Fibroblast of lung (primary cell): Measurements from ENCODE around the gene CERKL. TPM values are rescaled to one million over a fixed set of nuclear protein-coding genes. Genes with fewer than 3 reads are reported as not detected.

Experiments
- DNase-seq, 2 donors: peaks; one replicate each; pipeline versions ENCODE4 v3.0.0 to v3.0.0-alpha.2; 2010; ENCODE audit warnings: low read depth in 2 of 2
- H2AFZ ChIP-seq: 2 replicates; pipeline ENCODE4 v1.5.1; 2012; ENCODE audit warnings: low read length, control low read depth, inconsistent platforms
- H3K27ac ChIP-seq: 2 replicates; pipeline ENCODE4 v1.5.1; 2011; ENCODE audit warnings: low read length, control low read depth; ENCODE audit not compliant: insufficient read depth
- H3K27me3 ChIP-seq: 2 replicates; pipeline ENCODE4 v1.5.1; 2011; ENCODE audit warnings: mild to moderate bottlenecking, low read length; ENCODE audit not compliant: control insufficient read depth, insufficient read depth
- H3K36me3 ChIP-seq: 2 replicates; pipeline ENCODE4 v1.5.1; 2011; ENCODE audit warnings: low read length; ENCODE audit not compliant: control insufficient read depth, insufficient read depth
- H3K4me1 ChIP-seq: 2 replicates; pipeline ENCODE4 v1.5.1; 2011; ENCODE audit warnings: low read length; ENCODE audit not compliant: control insufficient read depth, insufficient read depth; ENCODE audit errors: extremely low read depth
- H3K4me2 ChIP-seq: 2 replicates; pipeline ENCODE4 v1.5.1; 2011; ENCODE audit warnings: low read length, control low read depth; ENCODE audit not compliant: insufficient read depth; ENCODE audit errors: extremely low read depth
- H3K4me3 ChIP-seq, 4 experiments: fragments of 200-600 bp in 1 of 4; sonication (generic) in 1 of 4; replicated peaks in 1 of 4; 2 replicates each; pipeline ENCODE4 v1.5.1; 2011 to 2016; ENCODE audit warnings: low read length in 4 of 4, low read depth in 3 of 4, mild to moderate bottlenecking in 3 of 4, control low read depth in 2 of 4, inconsistent platforms in 1 of 4, mixed read lengths in 1 of 4; ENCODE audit not compliant: insufficient read depth in 1 of 4; ENCODE audit errors: control extremely low read depth in 1 of 4
- H3K79me2 ChIP-seq: 2 replicates; pipeline ENCODE4 v1.5.1; 2012; ENCODE audit warnings: mild to moderate bottlenecking, low read length, inconsistent platforms; ENCODE audit not compliant: control insufficient read depth, insufficient read depth
- H3K9ac ChIP-seq: 2 replicates; pipeline ENCODE4 v1.5.1; 2011; ENCODE audit warnings: mild to moderate bottlenecking, low read length, control low read depth; ENCODE audit not compliant: insufficient read depth
- H3K9me3 ChIP-seq: 2 replicates; pipeline ENCODE4 v1.5.1; 2012; ENCODE audit warnings: low read depth, low read length; ENCODE audit not compliant: control insufficient read depth, insufficient read depth
- H4K20me1 ChIP-seq: 2 replicates; pipeline ENCODE4 v1.5.1; 2011; ENCODE audit warnings: low read length; ENCODE audit not compliant: control insufficient read depth, insufficient read depth; ENCODE audit errors: extremely low read depth
- EZH2 ChIP-seq: IDR thresholded peaks from 2 replicates; pipeline ENCODE4 v1.5.1; 2012; ENCODE audit warnings: low read length, control low read depth, mild to moderate bottlenecking; ENCODE audit errors: missing control alignments
- polyA plus RNA-seq, 2 donors: library from polyadenylated mRNA; depleted of rRNA in 1 of 2; stranded (reverse) in 1 of 2; unstranded in 1 of 2; fragments of >200 nt; gene quantifications; 2 replicates each; pipeline ENCODE4 v1.2.1, GENCODE V29; 2011 to 2012; ENCODE audit warnings: missing spikeins in 1 of 2
- total RNA-seq: library from RNA; depleted of rRNA; stranded (reverse); fragments of >200 nt; gene quantifications from 2 replicates; pipeline ENCODE4 v1.2.1, GENCODE V29; 2014
- TF ChIP-seq, protein P1 (sequence below), 2 donors: IDR thresholded peaks in 1 of 2; conservative IDR thresholded peaks in 1 of 2; 1 replicate in 1 of 2; 2 replicates in 1 of 2; pipeline ENCODE4 v1.5.1; 2011 to 2012; ENCODE audit warnings: low read length in 2 of 2, control low read depth in 1 of 2, inconsistent platforms in 1 of 2, low read depth in 1 of 2, mild to moderate bottlenecking in 1 of 2

The CERKL gene
- total and polyA plus RNA-seq, 2 donors (not counting 1 experiment from before 2014, with no cell fraction given), result 0.17 TPM; not detected in 1

DNA sequence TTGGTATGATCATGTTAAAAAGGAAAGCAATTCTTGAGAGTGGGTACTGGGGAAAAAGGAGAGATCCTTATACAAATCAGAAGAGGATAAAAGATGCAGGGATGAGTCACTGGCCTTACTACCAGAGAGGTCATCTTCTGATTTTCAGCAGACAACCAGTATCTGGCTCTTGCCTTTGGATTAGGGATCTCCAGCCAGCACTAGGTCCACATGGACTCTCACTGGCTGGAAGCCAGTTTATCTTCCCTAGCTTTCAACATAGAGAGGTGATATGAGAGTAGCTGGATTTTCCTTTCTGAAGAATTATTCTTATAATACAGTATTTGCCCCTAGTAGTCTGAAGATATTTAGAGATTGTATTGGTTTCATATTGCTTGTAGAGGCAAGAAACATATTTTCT, 30.2 kb downstream of the CERKL start:
- H3K9ac ChIP-seq, result no peak overlapping the region
- TF ChIP-seq, protein P1, sequence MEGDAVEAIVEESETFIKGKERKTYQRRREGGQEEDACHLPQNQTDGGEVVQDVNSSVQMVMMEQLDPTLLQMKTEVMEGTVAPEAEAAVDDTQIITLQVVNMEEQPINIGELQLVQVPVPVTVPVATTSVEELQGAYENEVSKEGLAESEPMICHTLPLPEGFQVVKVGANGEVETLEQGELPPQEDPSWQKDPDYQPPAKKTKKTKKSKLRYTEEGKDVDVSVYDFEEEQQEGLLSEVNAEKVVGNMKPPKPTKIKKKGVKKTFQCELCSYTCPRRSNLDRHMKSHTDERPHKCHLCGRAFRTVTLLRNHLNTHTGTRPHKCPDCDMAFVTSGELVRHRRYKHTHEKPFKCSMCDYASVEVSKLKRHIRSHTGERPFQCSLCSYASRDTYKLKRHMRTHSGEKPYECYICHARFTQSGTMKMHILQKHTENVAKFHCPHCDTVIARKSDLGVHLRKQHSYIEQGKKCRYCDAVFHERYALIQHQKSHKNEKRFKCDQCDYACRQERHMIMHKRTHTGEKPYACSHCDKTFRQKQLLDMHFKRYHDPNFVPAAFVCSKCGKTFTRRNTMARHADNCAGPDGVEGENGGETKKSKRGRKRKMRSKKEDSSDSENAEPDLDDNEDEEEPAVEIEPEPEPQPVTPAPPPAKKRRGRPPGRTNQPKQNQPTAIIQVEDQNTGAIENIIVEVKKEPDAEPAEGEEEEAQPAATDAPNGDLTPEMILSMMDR (conservative IDR thresholded peaks at IDR 0.05 in 1 of 2, IDR thresholded peaks at IDR 0.05 in 1 of 2; ENCODE audit: low read depth in 1 of 2, low read length in 2 of 2), result no peak
- no peak for TF ChIP-seq EZH2

DNA sequence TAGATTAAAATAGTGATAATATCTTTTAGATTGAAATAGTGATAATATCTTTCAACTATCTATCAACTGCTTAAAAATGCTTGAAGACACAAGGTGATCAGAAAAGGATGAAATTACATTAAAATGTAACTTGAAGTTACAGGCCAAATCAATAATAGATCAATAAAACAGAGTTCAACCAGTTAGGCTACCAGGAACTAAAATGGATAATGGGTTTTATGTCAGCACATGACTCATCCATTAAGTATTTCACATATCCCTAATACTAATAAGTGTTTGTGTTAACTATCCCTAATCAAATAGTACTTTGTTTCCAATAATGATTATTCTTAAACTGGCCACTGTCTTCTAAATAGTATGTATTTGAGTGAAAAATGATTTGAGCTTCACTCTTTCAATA, 33.7 kb downstream of the CERKL start:
- Histone ChIP-seq H3K79me2 (no peaks in the 10 kb centered on the region), H3K4me3 (no peak overlapping the region), H3K4me1 (no peaks in the 10 kb centered on the region), H3K9me3 (no peaks in the 10 kb centered on the region), H4K20me1 (peaks cover 1% of the 10 kb centered on the region), H3K9ac (no peak overlapping the region), H3K36me3 (no peaks in the 10 kb centered on the region), H3K4me2 (no peak overlapping the region), H2AFZ (no peak overlapping the region), H3K27me3 (peaks cover 4% of the 10 kb centered on the region), H3K27ac (no peak overlapping the region)
- DNase-seq, result no peak
- no peak for TF ChIP-seq EZH2
- TF ChIP-seq, protein P1 (conservative IDR thresholded peaks at IDR 0.05 in 1 of 2, IDR thresholded peaks at IDR 0.05 in 1 of 2; ENCODE audit: low read depth in 1 of 2, low read length in 2 of 2), result no peak

More for the DNA sequence above, 30.2 kb downstream of the CERKL start:
- Histone ChIP-seq H4K20me1 (peaks cover 1% of the 10 kb centered on the region), H3K36me3 (no peaks in the 10 kb centered on the region), H3K27ac (no peak overlapping the region), H3K4me3 (no peak overlapping the region), H3K79me2 (no peaks in the 10 kb centered on the region), H3K9me3 (no peaks in the 10 kb centered on the region), H3K4me2 (no peak overlapping the region), H3K4me1 (no peaks in the 10 kb centered on the region), H3K27me3 (peaks cover 4% of the 10 kb centered on the region), H2AFZ (no peak overlapping the region)
- DNase-seq, result no peak

DNA sequence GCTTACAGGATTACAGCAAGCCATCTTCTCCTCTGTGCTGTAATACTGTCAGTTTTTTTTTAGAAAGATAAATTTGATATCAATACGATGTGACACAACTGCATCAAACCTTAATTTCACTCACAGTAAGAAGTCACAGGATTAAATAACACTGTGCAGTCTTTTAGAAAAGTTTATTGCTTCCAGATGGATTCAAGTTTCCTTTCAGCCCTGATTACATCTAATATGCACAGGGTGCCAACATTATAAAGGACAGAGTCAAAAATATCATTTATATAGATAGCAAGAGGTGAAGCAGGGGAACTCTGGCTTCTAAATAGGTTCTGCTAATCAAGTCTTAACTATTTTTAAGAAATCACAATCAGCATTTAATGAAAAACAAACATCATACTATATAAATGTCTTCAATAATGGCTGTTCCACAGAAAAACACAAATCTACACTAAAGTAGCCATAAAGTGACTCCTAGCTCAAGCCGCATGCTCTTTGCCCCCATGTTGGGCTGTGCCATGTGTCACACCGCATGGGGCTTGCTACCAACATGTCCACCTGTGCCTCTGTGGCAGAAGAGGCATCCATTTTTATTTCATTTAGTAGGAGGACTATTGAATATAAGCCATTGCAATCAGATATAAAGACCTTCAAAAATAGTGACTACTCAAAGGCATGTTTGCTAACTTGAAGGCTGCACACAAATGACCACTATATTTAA, 35.0 kb downstream of the CERKL start:
- Histone ChIP-seq H3K9me3 (no peaks in the 10 kb centered on the region), H3K27me3 (peaks cover 4% of the 10 kb centered on the region), H3K79me2 (no peaks in the 10 kb centered on the region), H3K4me2 (no peak overlapping the region), H2AFZ (no peak overlapping the region), H3K36me3 (no peaks in the 10 kb centered on the region), H3K9ac (no peak overlapping the region), H3K27ac (no peak overlapping the region), H4K20me1 (peaks cover 1% of the 10 kb centered on the region), H3K4me3 (no peak overlapping the region), H3K4me1 (no peaks in the 10 kb centered on the region)
- DNase-seq, result no peak
- no peak for TF ChIP-seq EZH2
- TF ChIP-seq, protein P1 (conservative IDR thresholded peaks at IDR 0.05 in 1 of 2, IDR thresholded peaks at IDR 0.05 in 1 of 2; ENCODE audit: low read depth in 1 of 2, low read length in 2 of 2), result no peak
